HepG2 (cell line): ENCODE results near the gene ENDOD1. TPM values are rescaled to one million over a fixed set of nuclear protein-coding genes. Genes with fewer than 3 reads are reported as not detected.

ENCODE experiments used
- ATAC-seq: fragments of 200-7000 bp; cut with Tn5 transposase; 3 replicates; pipeline ENCODE4 v1.9.1; 2020; ENCODE audit warnings: mild to moderate bottlenecking, moderate library complexity
- BruUV-seq: library from RNA; stranded (reverse); fragments of 400-500 nt; replicated peaks from 2 replicates; lab custom pipeline; 2021; lab: Mats Ljungman, UMichigan
- CTCF ChIA-PET: fragments of 300-600 bp; formaldehyde crosslinking; extraction: SDS; loops from one replicate; lab custom pipeline; 2021; ENCODE audit warnings: low total read pairs, inconsistent platforms, low intra/inter-chr PET ratio; lab: Yijun Ruan, JAX
- POLR2A ChIA-PET: fragments of 350-600 bp; sonication (Branson Sonifier 250); formaldehyde crosslinking; loops from one replicate; lab custom pipeline; 2020; ENCODE audit warnings: antibody characterized with exemption, inconsistent platforms; lab: Yijun Ruan, JAX
- DNase-seq: peaks from one replicate; pipeline ENCODE4 v3.0.0-alpha.2; 2015; ENCODE audit warnings: low spot score
- FAIRE-seq: peaks from 3 replicates; lab custom pipeline; 2011; peaks lifted over from hg19 to GRCh38; lab: Jason Lieb, UNC
- H2AFZ ChIP-seq: one replicate; pipeline ENCODE4 v1.6.1; 2011; ENCODE audit warnings: low read length, inconsistent platforms
- H3K27ac ChIP-seq: fragments of 300-600 bp; 3 replicates; pipeline ENCODE4 v1.8.0; 2011; ENCODE audit warnings: mixed run types, mild to moderate bottlenecking, mixed read lengths, low read length, inconsistent platforms; ENCODE audit not compliant: insufficient read depth; ENCODE audit errors: extremely low read length
- H3K27me3 ChIP-seq, 2 experiments: fragments of 200-600 bp in 1 of 2; 2 replicates in 1 of 2; 3 replicates in 1 of 2; pipeline versions ENCODE4 v1.6.0 to v1.8.0; 2011; ENCODE audit warnings: low read length in 2 of 2, mild to moderate bottlenecking in 2 of 2, moderate library complexity in 2 of 2, inconsistent platforms in 1 of 2; ENCODE audit not compliant: insufficient read depth in 2 of 2, control insufficient read depth in 1 of 2
- H3K36me3 ChIP-seq, 2 experiments: fragments of 200-600 bp in 1 of 2; replicated peaks in 1 of 2; 2 replicates in 1 of 2; 3 replicates in 1 of 2; pipeline versions ENCODE4 v1.5.1 to v1.8.0; 2011; ENCODE audit warnings: low read length in 2 of 2, inconsistent platforms in 1 of 2; ENCODE audit not compliant: insufficient read depth in 2 of 2, control insufficient read depth in 1 of 2
- H3K4me1 ChIP-seq: 2 replicates; pipeline ENCODE4 v1.5.1; 2012; ENCODE audit warnings: low read length, inconsistent platforms; ENCODE audit not compliant: insufficient read depth
- H3K4me2 ChIP-seq: 2 replicates; pipeline ENCODE4 v1.6.0; 2011; ENCODE audit warnings: low read depth, low read length, inconsistent platforms
- H3K4me3 ChIP-seq, 3 experiments: fragments of 200-600 bp in 1 of 3; sonication (generic), shearing (Covaris generic) in 1 of 3; replicated peaks in 1 of 3; 2 replicates each; pipeline ENCODE4 v1.5.1; 2011 to 2016; ENCODE audit warnings: low read length in 3 of 3, inconsistent platforms in 2 of 3, low read depth in 2 of 3, mild to moderate bottlenecking in 2 of 3, control low read depth in 1 of 3, mixed read lengths in 1 of 3; ENCODE audit not compliant: insufficient read depth in 1 of 3
- H3K79me2 ChIP-seq: one replicate; pipeline ENCODE4 v1.6.1; 2011; ENCODE audit warnings: low read length, inconsistent platforms; ENCODE audit not compliant: insufficient read depth
- H3K9ac ChIP-seq: 2 replicates; pipeline ENCODE4 v1.6.0; 2011; ENCODE audit warnings: mild to moderate bottlenecking, low read depth, low read length, inconsistent platforms; ENCODE audit not compliant: insufficient read depth
- H3K9me3 ChIP-seq: 2 replicates; pipeline ENCODE4 v1.5.1; 2012; ENCODE audit warnings: mild to moderate bottlenecking, low read length
- H4K20me1 ChIP-seq: 2 replicates; pipeline ENCODE4 v1.6.0; 2011; ENCODE audit warnings: inconsistent platforms, mild to moderate bottlenecking, low read length, moderate library complexity; ENCODE audit not compliant: insufficient read depth
- CHD2 ChIP-seq: IDR thresholded peaks from 2 replicates; pipeline ENCODE4 v1.6.1; 2011; ENCODE audit warnings: low read depth, low read length, improper control_type of control experiment
- ISX ChIP-seq: sonication (generic); formaldehyde crosslinking; conservative IDR thresholded peaks from 2 replicates; pipeline ENCODE4 v1.5.0; 2020; ENCODE audit warnings: missing genetic modification reagents
- MTA3 ChIP-seq: sonication (generic); formaldehyde crosslinking; IDR thresholded peaks from 2 replicates; pipeline ENCODE4 v1.4.0; 2020; ENCODE audit warnings: missing genetic modification reagents
- MZF1 ChIP-seq: sonication (generic); formaldehyde crosslinking; IDR thresholded peaks from 2 replicates; pipeline ENCODE4 v1.8.1; 2023; ENCODE audit warnings: mild to moderate bottlenecking, missing genetic modification reagents, borderline replicate concordance
- SNAPC2 ChIP-seq: sonication (generic); formaldehyde crosslinking; IDR thresholded peaks from 2 replicates; pipeline ENCODE4 v1.8.1; 2022; ENCODE audit warnings: mild to moderate bottlenecking, missing genetic modification reagents
- ZNF841 ChIP-seq: sonication (generic); formaldehyde crosslinking; IDR thresholded peaks from 2 replicates; pipeline ENCODE4 v1.8.1; 2023; ENCODE audit warnings: missing genetic modification reagents, borderline replicate concordance
- ZSCAN29 ChIP-seq: sonication (generic); formaldehyde crosslinking; conservative IDR thresholded peaks from 2 replicates; pipeline ENCODE4 v1.4.0; 2020; ENCODE audit warnings: mild to moderate bottlenecking, missing genetic modification reagents
- WGBS: methylation state at CpG from one replicate; pipeline ENCODE4 v1.1.6; 2017; ENCODE audit warnings: low lambda C conversion rate; 5-methylcytosine and 5-hydroxymethylcytosine counted together
- in situ Hi-C: cut with HindIII; loops from 2 replicates; pipeline ENCODE4 v1.10.0; 2017; ENCODE audit warnings: low pct_unique_long_range_greater_than_20kb; ENCODE audit not compliant: extremely low pct_ligation_motif_present
- intact Hi-C: fragments of 100-400 bp; cut with micrococcal nuclease; formaldehyde crosslinking; loops from one replicate; pipeline ENCODE4 v1.10.0; 2022; ENCODE audit not compliant: unreplicated experiment
- polyA plus RNA-seq, 8 experiments: library from polyadenylated mRNA; depleted of rRNA in 3 of 8; stranded (reverse) in 7 of 8; unstranded in 1 of 8; fragments of >200 nt; fragmentation: Illumina TruSeq in 4 of 8; extraction: Trizol in 4 of 8; gene quantifications; 2 replicates each; pipeline versions ENCODE4 v1.2.1 to v1.2.3, GENCODE V29; 2011 to 2016; ENCODE audit warnings: low read depth in 4 of 8, missing spikeins in 1 of 8, mixed read lengths in 1 of 8; ENCODE audit not compliant: insufficient read depth in 1 of 8
- total RNA-seq, 5 experiments: library from RNA; depleted of rRNA; stranded (reverse); fragments of >200 nt; fragmentation: Illumina TruSeq; extraction: Trizol; gene quantifications; 2 replicates each; pipeline ENCODE4 v1.2.3, GENCODE V29; 2016; ENCODE audit warnings: low read depth in 1 of 5
- TF ChIP-seq, protein P1 (sequence below): sonication (generic); formaldehyde crosslinking; IDR thresholded peaks from 2 replicates; pipeline ENCODE4 v1.4.0; 2020; ENCODE audit warnings: missing genetic modification reagents, borderline replicate concordance
- TF ChIP-seq, protein P2 (sequence below): sonication (generic); formaldehyde crosslinking; IDR thresholded peaks from 2 replicates; pipeline ENCODE4 v1.5.0; 2020; ENCODE audit warnings: mild to moderate bottlenecking, missing genetic modification reagents
- TF ChIP-seq, protein P3 (sequence below): sonication (generic); formaldehyde crosslinking; IDR thresholded peaks from 2 replicates; pipeline ENCODE4 v1.4.0; 2020; ENCODE audit warnings: missing genetic modification reagents
- TF ChIP-seq, protein P4 (sequence below): sonication (generic); formaldehyde crosslinking; IDR thresholded peaks from 2 replicates; pipeline ENCODE4 v1.4.0; 2020; ENCODE audit warnings: missing genetic modification reagents, borderline replicate concordance

ENDOD1 gene
- total and polyA plus RNA-seq, 2 of the 13 experiments (the other 11 are each of a cell fraction or from before 2014, with no cell fraction given): 2.0 to 6.8 TPM

DNA sequence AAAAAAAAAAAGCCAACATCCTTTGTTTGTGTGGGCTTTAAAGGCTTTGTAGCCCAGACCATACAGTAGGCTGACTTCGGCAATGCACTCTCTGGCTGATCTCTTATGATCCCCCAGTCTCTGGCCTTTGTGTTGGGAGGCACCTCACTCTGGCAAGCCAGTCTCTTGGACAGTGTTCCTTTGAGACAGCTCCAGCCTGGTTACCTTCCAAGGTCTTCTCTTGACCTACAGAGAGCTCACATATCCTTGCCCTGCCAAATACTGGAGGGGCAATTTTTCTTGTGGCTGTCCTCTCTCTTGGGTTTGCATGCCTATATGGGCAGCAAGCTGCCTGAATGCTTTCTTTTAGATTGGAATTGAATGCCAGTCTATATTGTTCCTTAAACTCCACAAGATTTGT is 71.6 kb downstream of the ENDOD1 start:
- ATAC-seq: no peak
- TF ChIP-seq ZNF841 (CRISPR knock-in tag): no peak
- no peak for TF ChIP-seq ISX
- TF ChIP-seq, protein P1, sequence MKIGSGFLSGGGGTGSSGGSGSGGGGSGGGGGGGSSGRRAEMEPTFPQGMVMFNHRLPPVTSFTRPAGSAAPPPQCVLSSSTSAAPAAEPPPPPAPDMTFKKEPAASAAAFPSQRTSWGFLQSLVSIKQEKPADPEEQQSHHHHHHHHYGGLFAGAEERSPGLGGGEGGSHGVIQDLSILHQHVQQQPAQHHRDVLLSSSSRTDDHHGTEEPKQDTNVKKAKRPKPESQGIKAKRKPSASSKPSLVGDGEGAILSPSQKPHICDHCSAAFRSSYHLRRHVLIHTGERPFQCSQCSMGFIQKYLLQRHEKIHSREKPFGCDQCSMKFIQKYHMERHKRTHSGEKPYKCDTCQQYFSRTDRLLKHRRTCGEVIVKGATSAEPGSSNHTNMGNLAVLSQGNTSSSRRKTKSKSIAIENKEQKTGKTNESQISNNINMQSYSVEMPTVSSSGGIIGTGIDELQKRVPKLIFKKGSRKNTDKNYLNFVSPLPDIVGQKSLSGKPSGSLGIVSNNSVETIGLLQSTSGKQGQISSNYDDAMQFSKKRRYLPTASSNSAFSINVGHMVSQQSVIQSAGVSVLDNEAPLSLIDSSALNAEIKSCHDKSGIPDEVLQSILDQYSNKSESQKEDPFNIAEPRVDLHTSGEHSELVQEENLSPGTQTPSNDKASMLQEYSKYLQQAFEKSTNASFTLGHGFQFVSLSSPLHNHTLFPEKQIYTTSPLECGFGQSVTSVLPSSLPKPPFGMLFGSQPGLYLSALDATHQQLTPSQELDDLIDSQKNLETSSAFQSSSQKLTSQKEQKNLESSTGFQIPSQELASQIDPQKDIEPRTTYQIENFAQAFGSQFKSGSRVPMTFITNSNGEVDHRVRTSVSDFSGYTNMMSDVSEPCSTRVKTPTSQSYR (CRISPR knock-in tag): no peak
- no peak for TF ChIP-seq SNAPC2 (CRISPR knock-in tag)
- TF ChIP-seq, protein P2, sequence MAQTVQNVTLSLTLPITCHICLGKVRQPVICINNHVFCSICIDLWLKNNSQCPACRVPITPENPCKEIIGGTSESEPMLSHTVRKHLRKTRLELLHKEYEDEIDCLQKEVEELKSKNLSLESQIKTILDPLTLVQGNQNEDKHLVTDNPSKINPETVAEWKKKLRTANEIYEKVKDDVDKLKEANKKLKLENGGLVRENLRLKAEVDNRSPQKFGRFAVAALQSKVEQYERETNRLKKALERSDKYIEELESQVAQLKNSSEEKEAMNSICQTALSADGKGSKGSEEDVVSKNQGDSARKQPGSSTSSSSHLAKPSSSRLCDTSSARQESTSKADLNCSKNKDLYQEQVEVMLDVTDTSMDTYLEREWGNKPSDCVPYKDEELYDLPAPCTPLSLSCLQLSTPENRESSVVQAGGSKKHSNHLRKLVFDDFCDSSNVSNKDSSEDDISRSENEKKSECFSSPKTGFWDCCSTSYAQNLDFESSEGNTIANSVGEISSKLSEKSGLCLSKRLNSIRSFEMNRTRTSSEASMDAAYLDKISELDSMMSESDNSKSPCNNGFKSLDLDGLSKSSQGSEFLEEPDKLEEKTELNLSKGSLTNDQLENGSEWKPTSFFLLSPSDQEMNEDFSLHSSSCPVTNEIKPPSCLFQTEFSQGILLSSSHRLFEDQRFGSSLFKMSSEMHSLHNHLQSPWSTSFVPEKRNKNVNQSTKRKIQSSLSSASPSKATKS (CRISPR knock-in tag): no peak
- TF ChIP-seq, protein P3, sequence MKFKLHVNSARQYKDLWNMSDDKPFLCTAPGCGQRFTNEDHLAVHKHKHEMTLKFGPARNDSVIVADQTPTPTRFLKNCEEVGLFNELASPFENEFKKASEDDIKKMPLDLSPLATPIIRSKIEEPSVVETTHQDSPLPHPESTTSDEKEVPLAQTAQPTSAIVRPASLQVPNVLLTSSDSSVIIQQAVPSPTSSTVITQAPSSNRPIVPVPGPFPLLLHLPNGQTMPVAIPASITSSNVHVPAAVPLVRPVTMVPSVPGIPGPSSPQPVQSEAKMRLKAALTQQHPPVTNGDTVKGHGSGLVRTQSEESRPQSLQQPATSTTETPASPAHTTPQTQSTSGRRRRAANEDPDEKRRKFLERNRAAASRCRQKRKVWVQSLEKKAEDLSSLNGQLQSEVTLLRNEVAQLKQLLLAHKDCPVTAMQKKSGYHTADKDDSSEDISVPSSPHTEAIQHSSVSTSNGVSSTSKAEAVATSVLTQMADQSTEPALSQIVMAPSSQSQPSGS (CRISPR knock-in tag): no peak
- TF ChIP-seq, protein P4, sequence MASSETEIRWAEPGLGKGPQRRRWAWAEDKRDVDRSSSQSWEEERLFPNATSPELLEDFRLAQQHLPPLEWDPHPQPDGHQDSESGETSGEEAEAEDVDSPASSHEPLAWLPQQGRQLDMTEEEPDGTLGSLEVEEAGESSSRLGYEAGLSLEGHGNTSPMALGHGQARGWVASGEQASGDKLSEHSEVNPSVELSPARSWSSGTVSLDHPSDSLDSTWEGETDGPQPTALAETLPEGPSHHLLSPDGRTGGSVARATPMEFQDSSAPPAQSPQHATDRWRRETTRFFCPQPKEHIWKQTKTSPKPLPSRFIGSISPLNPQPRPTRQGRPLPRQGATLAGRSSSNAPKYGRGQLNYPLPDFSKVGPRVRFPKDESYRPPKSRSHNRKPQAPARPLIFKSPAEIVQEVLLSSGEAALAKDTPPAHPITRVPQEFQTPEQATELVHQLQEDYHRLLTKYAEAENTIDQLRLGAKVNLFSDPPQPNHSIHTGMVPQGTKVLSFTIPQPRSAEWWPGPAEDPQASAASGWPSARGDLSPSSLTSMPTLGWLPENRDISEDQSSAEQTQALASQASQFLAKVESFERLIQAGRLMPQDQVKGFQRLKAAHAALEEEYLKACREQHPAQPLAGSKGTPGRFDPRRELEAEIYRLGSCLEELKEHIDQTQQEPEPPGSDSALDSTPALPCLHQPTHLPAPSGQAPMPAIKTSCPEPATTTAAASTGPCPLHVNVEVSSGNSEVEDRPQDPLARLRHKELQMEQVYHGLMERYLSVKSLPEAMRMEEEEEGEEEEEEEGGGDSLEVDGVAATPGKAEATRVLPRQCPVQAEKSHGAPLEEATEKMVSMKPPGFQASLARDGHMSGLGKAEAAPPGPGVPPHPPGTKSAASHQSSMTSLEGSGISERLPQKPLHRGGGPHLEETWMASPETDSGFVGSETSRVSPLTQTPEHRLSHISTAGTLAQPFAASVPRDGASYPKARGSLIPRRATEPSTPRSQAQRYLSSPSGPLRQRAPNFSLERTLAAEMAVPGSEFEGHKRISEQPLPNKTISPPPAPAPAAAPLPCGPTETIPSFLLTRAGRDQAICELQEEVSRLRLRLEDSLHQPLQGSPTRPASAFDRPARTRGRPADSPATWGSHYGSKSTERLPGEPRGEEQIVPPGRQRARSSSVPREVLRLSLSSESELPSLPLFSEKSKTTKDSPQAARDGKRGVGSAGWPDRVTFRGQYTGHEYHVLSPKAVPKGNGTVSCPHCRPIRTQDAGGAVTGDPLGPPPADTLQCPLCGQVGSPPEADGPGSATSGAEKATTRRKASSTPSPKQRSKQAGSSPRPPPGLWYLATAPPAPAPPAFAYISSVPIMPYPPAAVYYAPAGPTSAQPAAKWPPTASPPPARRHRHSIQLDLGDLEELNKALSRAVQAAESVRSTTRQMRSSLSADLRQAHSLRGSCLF (CRISPR knock-in tag): no peak
- TF ChIP-seq MZF1 (CRISPR knock-in tag): no peak
- TF ChIP-seq MTA3: no peak
- TF ChIP-seq ZSCAN29 (CRISPR knock-in tag): no peak
- TF ChIP-seq CHD2: no peak
- no peak overlapping the region for H3K9ac ChIP-seq
- intact Hi-C loops (no loop called here), in situ Hi-C loops (no loop called here)
- H3K27me3 ChIP-seq: no peaks in the 10 kb centered on the region
- H3K4me1 ChIP-seq: no peaks in the 10 kb centered on the region
- no peaks in the 10 kb centered on the region for H3K9me3 ChIP-seq
- no peak overlapping the region for H3K4me2 ChIP-seq
- ChIA-PET CTCF (no interaction called here), POLR2A (no interaction called here)
- no peak overlapping the region for H3K4me3 ChIP-seq
- 11% methylated on average over 1 of the region's 1 CpG for WGBS
- FAIRE-seq: no peak
- no peak overlapping the region for H3K27ac ChIP-seq
- H4K20me1 ChIP-seq: no peaks in the 10 kb centered on the region
- no peak overlapping the region for H2AFZ ChIP-seq
- H3K79me2 ChIP-seq: no peaks in the 10 kb centered on the region
- BruUV-seq: no TSS peak
- no peak for DNase-seq
- H3K36me3 ChIP-seq: no peaks in the 10 kb centered on the region
